GM18861 (cell line): Measurements from ENCODE around the gene NPHP3.
"Not testable (repeated sequence)": the region's sequence is repeated elsewhere in the genome, so short reads cannot be mapped to it uniquely, and the experiment has no call there.

Source experiments
- ATAC-seq: cut with Tn5 transposase; IDR thresholded peaks from one replicate; pipeline ENCODE4 v1.9.1; 2021; ENCODE audit not compliant: unreplicated experiment

The NPHP3 gene

GRCh38 chr3:132643366-132643765 is 78.8 kb downstream of the NPHP3 start:
- ATAC-seq = no peak

GRCh38 chr3:132642539-132642847 is 79.7 kb downstream of the NPHP3 start:
- no peak for ATAC-seq

- ATAC-seq = no peak
Observed at GRCh38 chr3:132641837-132642538, 80.2 kb downstream of the NPHP3 start.

GRCh38 chr3:132641427-132641826 is 80.8 kb downstream of the NPHP3 start:
- not testable (repeated sequence) for ATAC-seq

GRCh38 chr3:132638706-132639105 is 83.5 kb downstream of the NPHP3 start:
- no peak for ATAC-seq

GRCh38 chr3:132637590-132637989 is 84.6 kb downstream of the NPHP3 start:
- no peak for ATAC-seq

GRCh38 chr3:132635052-132635451 is 87.2 kb downstream of the NPHP3 start:
- ATAC-seq = no peak
